Measurements from ENCODE around the gene CDKAL1.

The CDKAL1 gene

GRCh38 chr6:20810727-20811108 is 276.5 kb downstream of the CDKAL1 start:
- Histone ChIP-seq H3K4me1 (ENCODE audit: low read length) (no peaks in the 10 kb centered on the region), H3K27ac (ENCODE audit: low read length) (no peak overlapping the region), H3K79me2 (ENCODE audit: low read length) (no peaks in the 10 kb centered on the region), H3K36me3 (replicated peaks; ENCODE audit: low read depth, low read length) (no peaks in the 10 kb centered on the region), H4K20me1 (ENCODE audit: insufficient read depth, low read length) (no peaks in the 10 kb centered on the region), H2AFZ (ENCODE audit: low read depth, low read length) (no peak overlapping the region), H3K4me3 (ENCODE audit: low read length) (no peak overlapping the region), H3K27me3 (ENCODE audit: low read depth, low read length) (no peaks in the 10 kb centered on the region), H3K9me3 (ENCODE audit: insufficient read depth, low read length) (no peaks in the 10 kb centered on the region), H3K4me2 (ENCODE audit: low read length) (no peak overlapping the region), H3K9ac (ENCODE audit: low read length) (no peak overlapping the region)
- no peak for TF ChIP-seq EZH2phosphoT487 (IDR thresholded peaks at IDR 0.05; ENCODE audit: low read depth)
- TF ChIP-seq CTCF (IDR thresholded peaks at IDR 0.05; ENCODE audit: low read depth, low read length) = no peak

GRCh38 chr6:20811109-20811761 is 277.0 kb downstream of the CDKAL1 start:
- H3K4me3 ChIP-seq (ENCODE audit: low read length) = no peak overlapping the region
- H2AFZ ChIP-seq (ENCODE audit: low read depth, low read length) = no peak overlapping the region
- H3K79me2 ChIP-seq (ENCODE audit: low read length) = no peaks in the 10 kb centered on the region
- H3K9me3 ChIP-seq (ENCODE audit: insufficient read depth, low read length) = no peaks in the 10 kb centered on the region
- no peak overlapping the region for H3K9ac ChIP-seq (ENCODE audit: low read length)
- H4K20me1 ChIP-seq (ENCODE audit: insufficient read depth, low read length) = no peaks in the 10 kb centered on the region
- H3K4me2 ChIP-seq (ENCODE audit: low read length) = no peak overlapping the region
- no peaks in the 10 kb centered on the region for H3K27me3 ChIP-seq (ENCODE audit: low read depth, low read length)
- H3K4me1 ChIP-seq (ENCODE audit: low read length) = no peaks in the 10 kb centered on the region
- no peak overlapping the region for H3K27ac ChIP-seq (ENCODE audit: low read length)
- H3K36me3 ChIP-seq (replicated peaks; ENCODE audit: low read depth, low read length) = no peaks in the 10 kb centered on the region
- TF ChIP-seq CTCF (IDR thresholded peaks at IDR 0.05; ENCODE audit: low read depth, low read length) (no peak), EZH2phosphoT487 (IDR thresholded peaks at IDR 0.05; ENCODE audit: low read depth) (no peak)

GRCh38 chr6:20812776-20813175 is 278.5 kb downstream of the CDKAL1 start:
- Histone ChIP-seq H3K9ac (ENCODE audit: low read length) (no peak overlapping the region), H2AFZ (ENCODE audit: low read depth, low read length) (no peak overlapping the region), H3K27ac (ENCODE audit: low read length) (no peak overlapping the region), H3K4me3 (ENCODE audit: low read length) (no peak overlapping the region), H3K4me2 (ENCODE audit: low read length) (no peak overlapping the region), H3K4me1 (ENCODE audit: low read length) (no peaks in the 10 kb centered on the region), H3K27me3 (ENCODE audit: low read depth, low read length) (no peaks in the 10 kb centered on the region), H4K20me1 (ENCODE audit: insufficient read depth, low read length) (no peaks in the 10 kb centered on the region), H3K36me3 (replicated peaks; ENCODE audit: low read depth, low read length) (no peaks in the 10 kb centered on the region), H3K79me2 (ENCODE audit: low read length) (no peaks in the 10 kb centered on the region), H3K9me3 (ENCODE audit: insufficient read depth, low read length) (no peaks in the 10 kb centered on the region)
- TF ChIP-seq EZH2phosphoT487 (IDR thresholded peaks at IDR 0.05; ENCODE audit: low read depth) (no peak), CTCF (IDR thresholded peaks at IDR 0.05; ENCODE audit: low read depth, low read length) (no peak)

GRCh38 chr6:20814494-20814893 is 280.2 kb downstream of the CDKAL1 start:
- no peaks in the 10 kb centered on the region for H4K20me1 ChIP-seq (ENCODE audit: insufficient read depth, low read length)
- no peak overlapping the region for H3K4me3 ChIP-seq (ENCODE audit: low read length)
- no peak overlapping the region for H3K9ac ChIP-seq (ENCODE audit: low read length)
- no peaks in the 10 kb centered on the region for H3K9me3 ChIP-seq (ENCODE audit: insufficient read depth, low read length)
- no peak overlapping the region for H3K27ac ChIP-seq (ENCODE audit: low read length)
- no peaks in the 10 kb centered on the region for H3K4me1 ChIP-seq (ENCODE audit: low read length)
- TF ChIP-seq EZH2phosphoT487 (IDR thresholded peaks at IDR 0.05; ENCODE audit: low read depth) (no peak), CTCF (IDR thresholded peaks at IDR 0.05; ENCODE audit: low read depth, low read length) (no peak)
- no peaks in the 10 kb centered on the region for H3K27me3 ChIP-seq (ENCODE audit: low read depth, low read length)
- H3K36me3 ChIP-seq (replicated peaks; ENCODE audit: low read depth, low read length) = no peaks in the 10 kb centered on the region
- H3K79me2 ChIP-seq (ENCODE audit: low read length) = no peaks in the 10 kb centered on the region
- H2AFZ ChIP-seq (ENCODE audit: low read depth, low read length) = no peak overlapping the region
- H3K4me2 ChIP-seq (ENCODE audit: low read length) = no peak overlapping the region
